HG02571 (cell line): ENCODE data around the gene ENTPD6.
"Not testable (repeated sequence)": the region's sequence is repeated elsewhere in the genome, so short reads cannot be mapped to it uniquely, and the experiment has no call there.

Experiments
- ATAC-seq: cut with Tn5 transposase; IDR thresholded peaks from one replicate; pipeline ENCODE4 v1.9.1; 2021; ENCODE audit warnings: mild to moderate bottlenecking, moderate library complexity; ENCODE audit not compliant: unreplicated experiment

ENTPD6 gene

DNA sequence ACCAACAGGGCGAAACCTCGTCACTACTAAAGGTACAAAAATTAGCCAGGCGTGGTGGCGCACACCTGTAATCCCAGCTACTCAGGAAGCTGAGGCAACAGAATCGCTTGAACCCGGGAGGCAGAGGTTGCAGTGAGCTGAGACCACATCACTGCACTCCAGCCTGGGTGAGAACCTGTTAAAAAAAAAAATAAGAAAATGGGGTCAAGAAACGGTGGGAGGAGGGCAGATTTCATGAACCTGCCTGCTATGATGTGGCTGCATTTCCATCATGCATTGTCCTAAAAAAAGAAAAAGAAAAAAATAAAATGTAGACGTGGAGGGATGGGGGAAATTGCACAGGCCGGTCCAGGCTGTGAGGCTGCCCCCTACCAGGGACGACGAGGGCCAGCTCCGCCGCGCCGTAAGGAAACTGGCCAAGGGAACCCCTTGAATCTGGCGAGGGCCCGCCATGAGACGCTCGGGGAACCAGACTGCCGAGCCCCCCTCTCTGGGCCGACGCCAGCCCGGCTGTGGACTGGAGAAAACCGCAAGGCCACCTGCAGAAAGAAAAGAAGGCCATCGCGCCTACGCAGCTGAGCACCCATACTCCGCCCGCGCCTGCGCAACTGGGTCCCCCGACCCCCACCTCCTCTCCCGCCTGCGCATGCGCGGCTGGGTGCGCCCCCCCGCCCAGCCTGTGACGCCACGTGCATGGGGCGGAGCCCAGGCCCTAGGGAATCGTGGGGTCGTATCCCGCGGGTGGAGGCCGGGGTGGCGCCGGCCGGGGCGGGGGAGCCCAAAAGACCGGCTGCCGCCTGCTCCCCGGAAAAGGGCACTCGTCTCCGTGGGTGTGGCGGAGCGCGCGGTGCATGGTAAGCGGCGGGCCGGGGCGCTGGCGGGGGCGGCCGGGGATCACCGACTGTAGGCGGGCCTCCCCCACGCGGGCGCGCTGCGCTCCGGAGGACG lies at the start of gene ENTPD6:
ENTPD6 (plus strand) TSS at position 699 of the 948 bp plus-strand sequence. CDS start 10,825 bp downstream, outside the sequence.
- peak; percentile 78 for ATAC-seq

DNA sequence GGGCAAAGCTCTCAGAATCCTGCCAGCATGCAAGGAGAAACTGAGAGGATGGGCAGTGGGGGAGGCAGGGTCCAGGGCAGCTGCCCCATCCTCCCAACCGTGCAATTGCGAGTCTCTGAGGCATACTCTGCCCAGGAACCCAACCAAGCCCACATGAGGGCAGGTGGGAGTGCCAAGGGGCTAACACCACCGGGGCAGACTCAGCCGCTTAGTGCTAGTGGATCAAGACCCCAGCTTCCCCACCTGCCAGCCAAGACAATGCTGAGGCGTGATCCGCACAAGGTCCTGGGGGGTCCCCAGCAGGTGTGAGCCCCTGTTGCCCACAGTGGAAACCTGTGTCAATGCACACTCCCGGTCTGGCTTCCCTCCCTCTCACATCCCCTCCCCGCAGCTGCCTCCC lies 48.5 kb upstream of the ENTPD6 start:
- no peak for ATAC-seq

DNA sequence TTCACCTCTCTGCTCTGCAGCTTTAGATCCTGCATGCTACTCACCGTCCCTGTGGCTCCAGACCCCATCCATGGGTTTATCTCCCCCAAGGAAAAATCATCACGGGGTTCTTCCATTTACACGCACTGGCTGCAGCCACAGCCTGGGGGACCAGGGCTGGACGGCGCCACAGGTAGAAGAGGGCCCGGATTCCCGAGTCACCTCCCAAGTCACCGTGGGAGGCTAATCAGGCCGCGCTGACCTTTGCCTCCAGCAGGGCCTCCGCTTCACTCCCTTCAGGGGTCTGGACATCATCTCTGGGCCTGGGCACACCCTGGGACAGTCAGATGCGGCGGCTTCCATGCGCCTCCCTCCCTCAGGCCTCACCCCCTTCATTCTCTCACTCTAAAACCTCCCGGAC lies 47.8 kb upstream of the ENTPD6 start:
- no peak for ATAC-seq

DNA sequence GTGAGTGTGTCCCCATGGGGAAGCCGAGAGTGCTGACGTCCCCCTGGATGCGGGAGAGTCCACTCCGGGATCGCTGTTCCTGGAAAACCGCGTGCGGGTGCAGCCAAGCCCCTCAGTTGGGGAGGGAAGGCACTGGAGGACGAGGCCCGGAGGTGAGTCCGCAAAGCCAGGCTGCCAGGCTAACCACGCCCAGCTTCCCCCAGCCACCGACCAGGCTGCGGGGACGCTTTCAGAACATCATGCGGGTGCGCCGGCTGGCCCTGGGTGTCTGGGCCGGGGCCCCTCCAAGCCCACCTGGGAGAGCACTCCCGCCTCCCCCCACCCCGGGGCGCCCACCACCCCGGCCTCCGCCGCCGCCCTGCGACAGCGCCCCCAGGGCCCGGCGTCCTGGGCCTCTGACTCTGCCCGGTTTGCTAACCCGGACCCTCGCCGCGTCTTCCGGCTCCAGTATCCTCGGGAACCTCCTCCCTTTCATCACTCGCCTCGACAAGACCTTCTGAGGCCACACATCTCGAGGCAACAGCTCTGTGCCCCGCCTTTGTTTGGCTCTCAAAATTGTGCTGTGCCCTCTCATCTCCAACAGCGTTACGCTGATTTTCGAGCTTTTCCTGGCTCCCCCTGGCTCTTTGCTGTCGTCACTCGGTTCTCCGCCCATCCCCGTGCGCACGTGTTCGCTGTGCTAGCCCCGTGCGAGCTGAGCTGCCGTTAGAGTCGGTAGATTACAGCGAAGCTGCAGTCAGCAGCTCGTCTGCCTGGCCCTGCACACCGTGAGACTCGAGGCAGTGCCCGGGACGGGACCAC lies 47.1 kb upstream of the ENTPD6 start:
- no peak for ATAC-seq

DNA sequence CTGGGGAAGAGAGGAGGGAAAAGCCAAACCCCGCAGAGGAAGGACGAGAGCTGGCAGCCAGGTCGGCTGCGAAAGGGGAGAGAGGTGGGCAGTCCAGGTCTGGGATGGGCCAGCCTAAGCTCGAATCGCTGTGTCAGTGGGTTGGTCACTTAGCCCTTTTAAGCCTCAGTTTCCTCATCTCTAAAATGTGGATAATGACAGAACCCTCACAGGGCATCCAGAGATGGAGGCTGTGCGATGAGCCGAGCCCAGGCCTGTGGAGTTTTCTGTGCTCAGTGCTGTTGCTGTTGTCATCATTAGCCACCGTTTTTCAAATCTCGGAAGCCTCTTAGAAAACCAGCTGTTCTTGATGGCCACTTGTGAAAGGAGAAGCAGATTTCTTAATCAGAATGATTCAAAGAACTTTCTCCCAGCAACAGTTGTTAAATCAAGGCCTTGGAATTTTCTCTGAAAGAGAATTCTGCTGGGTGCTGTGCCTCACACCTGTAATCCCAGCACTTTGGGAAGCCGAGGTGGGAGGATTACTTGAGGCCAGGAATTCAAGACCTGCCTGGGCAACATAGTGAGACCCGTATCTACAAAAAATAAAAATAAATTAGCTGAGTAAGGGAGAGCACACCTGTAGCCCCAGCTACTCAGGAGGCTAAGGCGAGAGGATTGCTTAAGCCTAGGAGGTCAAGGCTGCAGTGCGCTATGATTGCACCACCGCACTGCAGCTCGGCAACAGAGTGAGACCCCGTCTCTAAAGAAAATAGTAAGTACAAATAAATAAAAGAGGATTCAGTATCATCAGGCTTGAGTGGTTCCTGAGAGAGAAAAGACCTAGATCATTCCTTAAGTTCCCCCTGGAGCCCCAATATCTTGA lies 46.3 kb upstream of the ENTPD6 start:
- ATAC-seq, result no peak

DNA sequence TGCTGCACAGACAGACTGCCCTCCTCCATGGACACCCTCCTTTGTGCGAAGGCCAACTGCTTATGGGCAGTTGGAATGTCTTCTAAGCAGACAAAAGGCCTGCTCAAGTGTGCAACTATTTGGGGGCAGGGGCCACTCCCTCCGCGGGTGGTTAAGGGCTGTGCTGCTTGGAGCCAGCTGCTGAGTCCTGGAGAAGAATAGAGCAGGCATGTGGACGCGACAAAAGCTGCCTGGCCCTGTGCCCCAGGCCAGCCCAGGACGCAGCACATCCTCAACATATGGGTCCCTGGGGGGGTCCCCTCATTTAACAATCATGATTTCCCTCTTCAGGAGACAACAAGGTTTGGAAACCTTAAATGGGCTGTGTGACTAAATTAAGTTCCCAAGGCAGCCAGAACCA lies 45.5 kb upstream of the ENTPD6 start:
- no peak for ATAC-seq

DNA sequence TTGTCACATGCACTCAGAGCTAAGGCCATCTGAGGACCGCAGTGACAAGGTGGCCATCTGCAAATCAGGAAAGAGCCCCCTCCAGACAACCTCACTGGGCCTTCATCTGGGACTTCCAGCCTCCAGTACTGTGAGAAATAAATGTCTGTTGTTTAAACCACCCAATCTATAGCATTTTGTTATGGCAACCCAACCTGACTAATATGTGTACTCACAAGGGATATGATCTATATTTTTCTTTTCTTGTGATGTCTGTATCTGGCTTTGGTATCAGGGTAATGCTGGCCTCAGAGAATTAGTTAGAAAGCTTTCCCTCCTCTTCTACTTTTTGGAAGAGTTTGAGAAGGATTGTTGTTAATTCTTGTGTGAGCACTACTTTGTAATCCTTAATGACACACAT lies 37.5 kb upstream of the ENTPD6 start:
- no peak for ATAC-seq

DNA sequence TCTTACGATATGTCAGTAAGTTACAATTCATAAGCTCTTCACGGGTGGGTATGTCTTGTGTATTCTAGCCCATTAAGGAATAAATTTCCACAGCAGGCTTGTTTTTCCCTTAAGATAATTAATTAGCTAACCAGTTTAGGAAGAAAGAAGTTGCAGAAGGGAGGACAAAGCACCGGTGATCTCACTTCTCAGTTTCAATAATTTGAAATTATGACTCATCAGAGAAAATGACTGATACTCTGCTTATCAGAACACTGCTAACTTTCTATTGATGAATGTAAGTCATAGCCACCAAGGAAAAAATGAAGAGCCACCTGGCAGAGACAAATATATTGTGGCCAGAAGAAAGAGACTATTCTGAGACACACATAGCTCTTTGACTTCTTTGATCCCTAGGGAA lies 35.0 kb upstream of the ENTPD6 start:
- ATAC-seq, result no peak

DNA sequence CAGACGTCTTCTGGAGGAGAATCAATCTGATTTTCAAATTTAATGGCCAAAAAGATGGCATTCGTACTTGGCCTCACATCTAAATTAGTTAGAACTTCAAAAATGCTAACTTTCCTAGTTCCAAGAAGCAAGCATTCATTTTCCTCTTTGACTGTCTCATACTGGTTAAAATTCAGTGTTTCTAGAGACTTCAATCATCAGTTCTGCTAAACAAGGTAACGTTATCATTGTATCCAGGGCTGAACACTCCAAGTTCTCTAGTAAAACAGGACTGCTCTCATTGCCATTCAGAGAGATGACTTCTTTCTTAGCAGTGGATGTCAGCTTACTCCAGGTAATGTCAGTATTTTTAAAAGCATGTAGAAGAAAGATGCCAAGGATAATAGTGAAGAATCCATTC lies 34.6 kb upstream of the ENTPD6 start:
- no peak for ATAC-seq

DNA sequence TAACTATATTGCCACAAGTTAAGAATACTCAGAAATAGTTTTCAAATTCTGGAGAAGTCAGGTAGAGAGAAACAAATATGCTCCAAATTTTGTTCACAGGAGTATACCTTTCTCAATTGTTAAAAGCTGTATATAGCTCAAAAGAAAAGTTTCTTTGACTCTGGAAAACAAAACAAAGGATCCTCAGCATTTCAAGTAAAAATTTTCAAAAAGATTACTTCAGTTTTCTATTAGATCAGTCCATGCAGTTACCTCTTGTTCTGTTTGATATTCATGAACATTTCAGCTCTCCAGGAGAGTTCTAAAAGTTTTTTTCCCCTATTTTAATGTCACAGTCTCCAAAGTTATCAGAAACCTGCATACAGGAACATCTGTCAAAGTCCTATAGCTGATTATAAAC lies 30.4 kb upstream of the ENTPD6 start:
- no peak for ATAC-seq

DNA sequence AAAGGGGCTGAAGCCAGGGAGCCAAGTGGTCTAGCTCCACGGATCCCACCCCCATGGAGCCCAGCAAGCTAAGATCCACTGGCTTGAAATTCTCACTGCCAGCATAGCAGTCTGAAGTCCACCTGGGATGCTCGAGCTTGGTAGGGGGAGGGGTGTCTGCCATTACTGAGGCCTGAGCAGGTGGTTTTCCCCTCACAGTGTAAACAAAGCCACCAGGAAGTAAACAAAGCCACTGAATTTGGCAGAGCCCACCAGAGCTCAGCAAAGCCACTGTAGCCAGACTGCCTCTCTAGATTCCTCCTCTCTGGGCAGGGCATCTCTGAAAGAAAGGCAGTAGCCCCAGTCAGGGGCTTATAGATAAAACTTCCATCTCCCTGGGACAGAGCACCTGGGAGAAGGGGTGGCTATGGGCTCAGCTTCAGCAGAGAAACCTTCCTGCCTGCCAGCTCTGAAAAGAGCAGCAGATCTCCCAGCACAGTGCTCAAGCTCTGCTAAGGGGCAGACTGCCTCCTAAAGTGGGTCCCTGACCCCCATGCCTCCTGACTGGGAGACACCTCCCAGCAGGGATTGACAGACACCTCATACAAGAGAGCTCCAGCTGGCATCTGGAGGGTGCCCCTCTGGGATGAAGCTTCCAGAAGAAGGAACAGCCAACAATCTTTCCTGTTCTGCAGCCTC lies 29.3 kb upstream of the ENTPD6 start:
- not testable (repeated sequence) for ATAC-seq

DNA sequence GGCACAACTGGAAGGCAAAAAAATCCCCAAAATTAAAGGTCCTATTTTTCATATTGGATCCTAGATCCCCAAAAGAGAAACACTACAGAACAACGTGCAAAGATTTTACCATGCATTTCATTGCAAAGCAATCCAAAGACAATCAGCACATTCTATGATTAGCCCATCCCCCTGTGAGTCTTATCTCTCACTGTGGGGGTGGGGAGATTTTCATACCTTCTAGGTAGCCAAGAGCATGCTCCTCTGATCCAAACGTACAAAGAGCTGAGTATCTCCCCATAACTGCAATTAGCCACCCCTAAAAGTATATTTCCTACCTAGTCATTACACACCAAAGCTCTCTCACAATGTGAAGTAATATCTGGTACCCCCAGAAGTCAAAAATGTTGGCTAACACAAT lies 22.2 kb upstream of the ENTPD6 start:
- no peak for ATAC-seq

DNA sequence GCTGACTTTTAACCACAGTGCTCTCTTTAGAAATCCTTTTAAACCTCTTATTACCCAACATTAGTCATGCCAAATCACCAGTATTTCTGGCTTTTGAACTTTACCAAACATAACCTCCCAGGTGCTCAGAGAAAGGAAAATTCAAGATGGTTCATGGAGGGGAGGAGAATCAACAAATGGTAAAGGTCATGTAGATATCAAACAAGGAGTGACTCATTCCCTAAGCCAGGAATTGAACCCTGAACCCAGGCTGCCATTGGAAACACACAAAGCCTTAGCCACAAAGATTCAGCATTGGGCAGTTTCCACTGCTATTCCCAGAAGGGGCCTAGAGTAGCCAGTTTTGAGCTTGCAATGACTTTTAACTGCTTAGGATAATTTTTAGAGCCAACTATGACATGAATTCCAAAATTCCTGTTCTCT lies 21.6 kb upstream of the ENTPD6 start:
- ATAC-seq, result no peak

DNA sequence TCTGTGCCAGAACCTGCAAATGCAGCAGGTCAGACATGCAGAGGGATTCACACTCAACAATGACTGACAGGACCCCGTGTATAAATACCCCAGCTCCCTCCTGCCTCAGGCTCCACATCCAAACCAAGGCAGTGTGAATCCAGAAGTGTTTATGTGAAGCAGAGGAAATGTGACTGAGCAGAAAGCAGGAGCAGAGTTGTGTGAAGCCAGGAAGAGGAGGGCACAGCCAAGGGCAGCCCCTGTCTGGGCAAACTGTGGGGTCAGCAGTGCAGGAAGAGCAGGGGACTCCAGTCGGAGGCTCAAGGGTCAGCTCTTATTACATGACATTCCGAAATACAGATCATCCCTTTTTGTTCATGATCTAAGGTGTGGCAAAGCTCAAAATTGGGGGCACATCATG lies 19.3 kb upstream of the ENTPD6 start:
- ATAC-seq, result no peak

DNA sequence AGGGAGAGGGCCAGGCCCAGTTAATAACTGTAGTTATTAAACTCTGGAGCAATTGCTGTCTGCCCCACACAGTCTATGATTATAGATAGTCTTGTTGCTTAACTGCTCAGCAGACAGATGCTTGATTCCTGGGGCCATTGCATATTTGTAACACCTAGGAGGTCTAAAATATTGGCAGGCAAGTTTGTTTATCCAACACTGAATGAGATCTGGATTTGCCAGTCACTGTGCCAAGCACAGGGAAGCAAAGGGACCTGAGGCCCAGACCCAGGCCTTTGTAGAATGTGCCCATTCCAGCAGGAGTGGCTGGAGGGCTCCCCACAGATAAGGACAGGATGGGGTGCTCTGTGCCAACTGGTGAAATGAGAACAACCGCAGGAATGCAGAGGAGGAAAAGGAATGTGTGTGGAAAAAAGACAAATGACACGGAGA lies 17.6 kb upstream of the ENTPD6 start:
- no peak for ATAC-seq

DNA sequence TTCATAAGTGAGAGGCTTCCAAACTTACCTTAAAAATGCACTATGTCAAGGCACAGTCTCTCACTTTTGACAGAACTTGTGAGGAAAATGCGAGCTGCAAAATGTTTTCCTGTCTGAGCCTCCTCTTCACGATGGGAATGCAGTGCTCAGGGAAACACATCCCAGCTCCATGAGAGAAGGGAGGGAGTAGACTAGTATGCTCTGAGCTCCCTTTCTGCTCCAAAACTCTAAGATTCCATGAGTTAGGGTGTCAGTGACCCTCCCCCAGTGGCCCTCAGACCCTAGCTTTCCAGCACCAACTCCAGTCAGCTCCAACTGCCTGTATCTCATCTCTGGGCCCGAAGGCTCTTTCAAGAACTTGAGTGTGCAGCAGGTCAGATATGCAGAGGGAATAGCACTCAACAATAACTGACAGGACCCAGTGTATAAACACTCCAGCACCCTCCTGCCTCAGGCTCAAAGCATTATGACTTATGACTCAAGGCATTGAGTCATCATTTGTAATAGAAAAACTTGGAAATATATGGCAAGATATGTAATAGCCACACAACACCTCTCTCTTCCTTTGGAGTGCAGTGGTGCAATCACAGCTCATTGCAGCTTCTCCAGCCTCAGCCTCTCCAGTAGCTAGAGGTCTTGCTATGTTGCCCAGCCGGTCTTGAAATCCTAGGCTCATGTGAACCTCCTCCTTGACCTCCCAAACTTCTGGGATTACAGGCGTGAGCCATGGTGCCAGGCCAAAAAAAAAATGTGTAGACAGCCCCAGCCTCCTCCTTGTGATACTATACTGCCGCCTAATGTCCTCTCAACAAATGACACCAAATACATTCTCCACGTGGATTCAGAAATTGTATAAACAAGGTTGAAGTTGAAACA lies 16.7 kb upstream of the ENTPD6 start:
- no peak for ATAC-seq

DNA sequence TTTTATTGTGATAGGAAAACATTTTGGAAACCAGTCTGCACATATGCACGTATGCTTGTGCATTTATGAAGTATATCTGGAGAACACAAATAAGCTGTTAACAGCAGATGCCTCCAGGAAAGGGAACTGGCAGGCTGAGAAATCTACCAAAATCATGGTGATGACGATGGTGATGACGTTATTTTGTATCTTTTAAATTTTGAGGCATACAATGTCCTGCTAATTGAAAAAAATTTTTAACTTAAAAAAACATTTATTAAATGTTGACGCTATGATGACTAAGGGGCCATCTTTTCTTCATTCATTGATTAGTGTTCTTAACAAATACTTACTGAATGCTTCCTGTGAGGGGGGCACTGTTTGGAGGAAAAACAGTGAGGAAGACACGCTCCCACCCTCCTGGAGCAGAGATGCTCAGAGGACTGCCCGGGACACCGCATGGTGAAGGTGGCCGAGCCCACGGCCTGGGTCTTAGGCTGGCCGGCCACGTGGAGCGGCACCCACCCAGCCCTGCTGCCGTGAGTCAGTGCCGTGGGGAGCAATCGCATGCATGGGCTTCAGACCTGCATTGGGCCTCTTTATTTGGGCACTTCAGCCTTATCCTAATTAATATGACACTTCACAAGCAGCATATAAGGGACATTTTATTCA lies 15.9 kb upstream of the ENTPD6 start:
- ATAC-seq, result no peak

DNA sequence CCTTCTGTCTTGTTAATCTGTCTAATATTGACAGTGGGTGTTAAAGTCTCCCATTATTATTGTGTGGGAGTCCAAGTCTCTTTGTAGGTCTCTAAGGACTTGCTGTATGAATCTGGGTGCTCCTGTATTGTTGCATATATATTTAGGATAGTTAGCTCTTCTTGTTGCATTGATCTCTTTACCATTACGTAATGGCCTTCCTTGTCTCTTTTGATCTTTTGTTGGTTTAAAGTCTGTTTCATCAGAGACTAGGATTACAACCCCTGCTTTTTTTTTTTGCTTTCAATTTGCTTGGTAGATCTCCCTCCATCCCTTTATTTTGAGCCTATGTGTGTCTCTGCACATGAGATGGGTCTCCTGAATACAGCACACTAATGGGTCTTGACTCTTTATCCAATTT lies 11.1 kb upstream of the ENTPD6 start:
- not testable (repeated sequence) for ATAC-seq

DNA sequence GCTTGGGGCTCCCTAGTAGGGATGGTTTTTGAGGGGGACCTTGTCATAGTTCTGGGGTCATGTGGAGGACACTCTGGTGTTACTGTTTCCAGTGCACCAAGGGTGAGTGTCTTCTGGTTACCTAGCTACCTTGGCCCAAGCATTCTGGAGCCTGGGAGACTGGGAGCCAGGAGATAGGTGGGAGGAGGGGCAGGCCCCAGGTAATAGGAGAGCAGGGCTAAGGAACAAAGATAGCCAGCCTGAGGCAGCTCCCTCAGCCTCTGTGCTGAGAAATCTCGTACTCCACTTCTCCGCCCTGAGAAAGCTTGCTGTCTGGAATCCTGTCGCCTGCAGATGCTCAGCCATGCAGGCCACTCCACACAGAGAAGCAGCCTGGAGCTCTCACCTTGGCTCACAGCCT lies 8.3 kb upstream of the ENTPD6 start:
- no peak for ATAC-seq
